ENCODE measurements around the gene PTPRE. TPM values are rescaled to one million over a fixed set of nuclear protein-coding genes. Genes with fewer than 3 reads are reported as not detected.

The PTPRE gene
- total RNA-seq, 1 experiment from 2014 or later: 12.3 TPM

DNA sequence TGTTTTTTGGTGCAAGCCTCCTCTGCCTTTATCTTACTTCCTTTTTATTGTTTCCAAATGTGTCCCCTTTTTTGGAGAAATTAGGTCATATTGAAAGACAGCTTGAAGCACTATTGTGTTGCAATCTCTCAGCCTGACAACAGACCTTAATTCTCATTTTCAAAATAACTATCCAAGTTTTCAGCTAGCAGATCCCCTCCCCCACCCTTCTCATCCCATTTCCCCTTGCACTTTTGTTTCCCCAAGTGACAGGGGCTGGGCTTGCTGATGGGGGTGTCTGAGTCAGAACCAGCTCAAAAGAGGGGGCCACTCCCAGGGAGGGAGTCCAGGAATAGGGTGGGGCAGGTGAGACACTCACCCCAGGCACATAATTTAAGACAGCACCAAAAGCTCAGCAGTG, 144.0 kb downstream of the PTPRE start (continued):
- TF ChIP-seq, protein P1, sequence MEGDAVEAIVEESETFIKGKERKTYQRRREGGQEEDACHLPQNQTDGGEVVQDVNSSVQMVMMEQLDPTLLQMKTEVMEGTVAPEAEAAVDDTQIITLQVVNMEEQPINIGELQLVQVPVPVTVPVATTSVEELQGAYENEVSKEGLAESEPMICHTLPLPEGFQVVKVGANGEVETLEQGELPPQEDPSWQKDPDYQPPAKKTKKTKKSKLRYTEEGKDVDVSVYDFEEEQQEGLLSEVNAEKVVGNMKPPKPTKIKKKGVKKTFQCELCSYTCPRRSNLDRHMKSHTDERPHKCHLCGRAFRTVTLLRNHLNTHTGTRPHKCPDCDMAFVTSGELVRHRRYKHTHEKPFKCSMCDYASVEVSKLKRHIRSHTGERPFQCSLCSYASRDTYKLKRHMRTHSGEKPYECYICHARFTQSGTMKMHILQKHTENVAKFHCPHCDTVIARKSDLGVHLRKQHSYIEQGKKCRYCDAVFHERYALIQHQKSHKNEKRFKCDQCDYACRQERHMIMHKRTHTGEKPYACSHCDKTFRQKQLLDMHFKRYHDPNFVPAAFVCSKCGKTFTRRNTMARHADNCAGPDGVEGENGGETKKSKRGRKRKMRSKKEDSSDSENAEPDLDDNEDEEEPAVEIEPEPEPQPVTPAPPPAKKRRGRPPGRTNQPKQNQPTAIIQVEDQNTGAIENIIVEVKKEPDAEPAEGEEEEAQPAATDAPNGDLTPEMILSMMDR (IDR thresholded peaks at IDR 0.05 in 2 of 3, conservative IDR thresholded peaks at IDR 0.05 in 1 of 3; ENCODE audit: borderline replicate concordance in 1 of 3, insufficient read depth in 1 of 3, low read depth in 2 of 3, low read length in 2 of 3): no peak
- no peak for TF ChIP-seq RAD21 (IDR thresholded peaks at IDR 0.05; ENCODE audit: low read depth)
- TF ChIP-seq, protein P2, sequence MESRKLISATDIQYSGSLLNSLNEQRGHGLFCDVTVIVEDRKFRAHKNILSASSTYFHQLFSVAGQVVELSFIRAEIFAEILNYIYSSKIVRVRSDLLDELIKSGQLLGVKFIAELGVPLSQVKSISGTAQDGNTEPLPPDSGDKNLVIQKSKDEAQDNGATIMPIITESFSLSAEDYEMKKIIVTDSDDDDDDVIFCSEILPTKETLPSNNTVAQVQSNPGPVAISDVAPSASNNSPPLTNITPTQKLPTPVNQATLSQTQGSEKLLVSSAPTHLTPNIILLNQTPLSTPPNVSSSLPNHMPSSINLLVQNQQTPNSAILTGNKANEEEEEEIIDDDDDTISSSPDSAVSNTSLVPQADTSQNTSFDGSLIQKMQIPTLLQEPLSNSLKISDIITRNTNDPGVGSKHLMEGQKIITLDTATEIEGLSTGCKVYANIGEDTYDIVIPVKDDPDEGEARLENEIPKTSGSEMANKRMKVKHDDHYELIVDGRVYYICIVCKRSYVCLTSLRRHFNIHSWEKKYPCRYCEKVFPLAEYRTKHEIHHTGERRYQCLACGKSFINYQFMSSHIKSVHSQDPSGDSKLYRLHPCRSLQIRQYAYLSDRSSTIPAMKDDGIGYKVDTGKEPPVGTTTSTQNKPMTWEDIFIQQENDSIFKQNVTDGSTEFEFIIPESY (IDR thresholded peaks at IDR 0.05; ENCODE audit: extremely low read depth, insufficient replicate concordance, low read length): no peak
- TF ChIP-seq ZFX (IDR thresholded peaks at IDR 0.05): no peak
- no peak for TF ChIP-seq YY1 (IDR thresholded peaks at IDR 0.05; ENCODE audit: extremely low read depth, insufficient replicate concordance, low read depth, low read length)
- no peak for TF ChIP-seq POLR2A (IDR thresholded peaks at IDR 0.05; ENCODE audit: borderline replicate concordance, extremely low read depth, insufficient read depth, insufficient read length)
- TF ChIP-seq, protein P3, sequence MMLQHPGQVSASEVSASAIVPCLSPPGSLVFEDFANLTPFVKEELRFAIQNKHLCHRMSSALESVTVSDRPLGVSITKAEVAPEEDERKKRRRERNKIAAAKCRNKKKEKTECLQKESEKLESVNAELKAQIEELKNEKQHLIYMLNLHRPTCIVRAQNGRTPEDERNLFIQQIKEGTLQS (IDR thresholded peaks at IDR 0.05): no peak
- TF ChIP-seq SP1 (IDR thresholded peaks at IDR 0.05; ENCODE audit: low read depth): no peak

DNA sequence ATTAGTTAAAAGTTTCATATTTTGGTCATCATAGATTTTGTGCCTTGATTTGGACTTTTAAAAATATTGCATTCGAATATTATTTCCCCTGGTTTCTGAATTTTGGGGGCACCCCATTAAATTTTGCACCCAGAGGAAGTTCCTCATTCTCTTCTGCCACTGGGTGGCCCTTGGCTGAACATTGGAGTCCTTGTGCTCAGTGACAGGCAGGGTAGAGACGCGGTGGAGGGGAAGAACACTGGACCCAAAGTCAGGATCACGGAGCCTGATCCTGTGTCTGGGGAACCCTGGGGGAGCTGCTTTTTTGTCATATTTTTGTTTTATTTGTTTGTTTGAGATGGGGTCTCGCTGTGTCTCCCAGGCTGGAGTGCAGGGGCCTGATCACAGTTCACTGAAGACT, 144.6 kb downstream of the PTPRE start:
- Histone ChIP-seq H3K9ac (ENCODE audit: low read length) (no peak overlapping the region), H3K9me3 (ENCODE audit: control insufficient read depth in 1 of 2, insufficient read depth in 1 of 2, low read depth in 1 of 2, low read length in 2 of 2) (no peaks in the 10 kb centered on the region), H3K4me2 (ENCODE audit: low read length) (no peak overlapping the region), H3K79me2 (ENCODE audit: insufficient read depth, low read length) (no peaks in the 10 kb centered on the region), H2AFZ (ENCODE audit: low read depth, low read length, poor library complexity, severe bottlenecking) (no peak overlapping the region), H4K20me1 (ENCODE audit: insufficient read depth) (no peaks in the 10 kb centered on the region), H3K27me3 (ENCODE audit: insufficient read depth, low read length) (no peaks in the 10 kb centered on the region), H3K36me3 (ENCODE audit: control insufficient read depth in 1 of 2, insufficient read depth in 2 of 2, low read length in 2 of 2) (no peaks in the 10 kb centered on the region), H3K27ac (ENCODE audit: low read depth, low read length) (no peak overlapping the region), H3K4me1 (ENCODE audit: control insufficient read depth in 1 of 2, insufficient read depth in 2 of 2, low read length in 2 of 2) (peaks cover 10 to 20% of the 10 kb centered on the region in 2 experiments; a peak in 3 of 4 replicates), H3K4me3 (replicated peaks in 1 of 2; ENCODE audit: low read depth in 1 of 2, low read length in 2 of 2) (no peak overlapping the region), H3K9me2 (ENCODE audit: insufficient read depth) (no peaks in the 10 kb centered on the region)
- ChIA-PET RAD21 (ENCODE audit: low non-redundant PET in 1 of 2, low total read pairs in 2 of 2, uncharacterized antibody in 2 of 2, unreplicated experiment in 2 of 2) (no interaction called here), POLR2A (no interaction called here), CTCF (interaction anchor here (1.4 to 1.5 kb wide), 2 partner anchors 16 to 18 kb away, joined by 3 to 4 read pairs; no protein-coding TSS in a partner anchor)
- no peak for ATAC-seq
- BruUV-seq (replicated peaks): no TSS peak
- no peak for DNase-seq (ENCODE audit: low read depth, low spot score)
- intact Hi-C loops (cut with micrococcal nuclease): no loop called here
- TF ChIP-seq SP1 (IDR thresholded peaks at IDR 0.05; ENCODE audit: low read depth): no peak
- TF ChIP-seq, protein P2 (IDR thresholded peaks at IDR 0.05; ENCODE audit: extremely low read depth, insufficient replicate concordance, low read length): no peak
- TF ChIP-seq CBX3 (IDR thresholded peaks at IDR 0.05; ENCODE audit: low read depth): no peak
- no peak for TF ChIP-seq EZH2phosphoT487 (IDR thresholded peaks at IDR 0.05; ENCODE audit: borderline replicate concordance)
- TF ChIP-seq CEBPB (IDR thresholded peaks at IDR 0.05; ENCODE audit: low read depth): no peak
- TF ChIP-seq, protein P3 (IDR thresholded peaks at IDR 0.05): no peak
- TF ChIP-seq ELF1 (IDR thresholded peaks at IDR 0.05; ENCODE audit: borderline replicate concordance, low read depth): no peak
- no peak for TF ChIP-seq FOSL1 (IDR thresholded peaks at IDR 0.05; ENCODE audit: low read depth)

Data from HCT116 (cell line).